RWPE2 (cell line): ENCODE measurements around the gene HCLS1.

ENCODE experiments used
- ATAC-seq: fragments of 200-7000 bp; cut with Tn5 transposase; 3 replicates; pipeline ENCODE4 v1.9.1; 2021; ENCODE audit warnings: low read depth
- DNase-seq: peaks from one replicate; pipeline ENCODE4 v3.0.0-alpha.2; 2020; ENCODE audit warnings: low spot score
- H3K27ac ChIP-seq: fragments of 450-650 bp; 2 replicates; pipeline ENCODE4 v1.5.1; 2017; ENCODE audit warnings: mild to moderate bottlenecking; ENCODE audit not compliant: poor library complexity, severe bottlenecking
- H3K27me3 ChIP-seq: fragments of 250-450 bp; sonication (Bioruptor Pico); 2 replicates; pipeline ENCODE4 v1.5.1; 2021; ENCODE audit warnings: mild to moderate bottlenecking, moderate library complexity; ENCODE audit not compliant: insufficient read depth, poor library complexity, severe bottlenecking
- H3K36me3 ChIP-seq: fragments of 250-450 bp; sonication (Bioruptor Pico); 2 replicates; pipeline ENCODE4 v1.5.1; 2020; ENCODE audit warnings: low read depth, mild to moderate bottlenecking, moderate library complexity
- H3K4me1 ChIP-seq: fragments of 250-450 bp; sonication (Bioruptor Pico); 2 replicates; pipeline ENCODE4 v1.5.1; 2021; ENCODE audit warnings: mild to moderate bottlenecking, moderate library complexity; ENCODE audit not compliant: insufficient read depth, poor library complexity, severe bottlenecking
- H3K4me3 ChIP-seq: fragments of 250-450 bp; sonication (Bioruptor Pico); 2 replicates; pipeline ENCODE4 v1.5.1; 2021; ENCODE audit warnings: mild to moderate bottlenecking, moderate library complexity; ENCODE audit not compliant: severe bottlenecking
- H3K9me3 ChIP-seq: fragments of 250-450 bp; sonication (Bioruptor Pico); 2 replicates; pipeline ENCODE4 v1.5.1; 2021; ENCODE audit warnings: mild to moderate bottlenecking, moderate library complexity; ENCODE audit not compliant: severe bottlenecking
- TF ChIP-seq, protein P1 (sequence below): fragments of 450-650 bp; IDR thresholded peaks from one replicate; pipeline ENCODE4 v1.5.1; 2017; ENCODE audit warnings: mild to moderate bottlenecking, moderate library complexity; ENCODE audit not compliant: poor library complexity, severe bottlenecking

The HCLS1 gene

DNA sequence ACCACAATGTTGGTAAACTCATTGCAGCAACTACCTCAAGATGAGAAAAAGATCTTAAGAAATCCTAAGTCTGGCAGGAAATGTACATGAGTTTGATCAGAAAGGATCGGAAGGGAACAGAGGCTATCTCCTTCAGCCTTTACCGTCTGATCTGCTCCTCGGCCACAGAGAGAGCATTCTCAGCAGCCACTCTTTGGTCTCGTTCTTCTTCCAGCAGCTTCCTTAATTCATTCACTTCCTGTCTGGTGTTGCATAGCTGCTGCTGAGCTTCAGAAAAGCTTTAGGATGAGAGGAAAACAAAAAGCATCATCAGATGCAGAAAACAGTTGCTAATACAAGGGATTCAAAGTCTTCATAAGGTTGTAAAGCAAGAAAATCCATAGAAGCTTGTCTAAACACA, 6.6 kb upstream of the HCLS1 start:
- Histone ChIP-seq H3K36me3 (peaks cover 80% of the 10 kb centered on the region), H3K4me3 (no peak overlapping the region), H3K27ac (no peak overlapping the region), H3K27me3 (no peaks in the 10 kb centered on the region), H3K4me1 (no peaks in the 10 kb centered on the region), H3K9me3 (no peaks in the 10 kb centered on the region)
- no peak for DNase-seq
- TF ChIP-seq, protein P1, sequence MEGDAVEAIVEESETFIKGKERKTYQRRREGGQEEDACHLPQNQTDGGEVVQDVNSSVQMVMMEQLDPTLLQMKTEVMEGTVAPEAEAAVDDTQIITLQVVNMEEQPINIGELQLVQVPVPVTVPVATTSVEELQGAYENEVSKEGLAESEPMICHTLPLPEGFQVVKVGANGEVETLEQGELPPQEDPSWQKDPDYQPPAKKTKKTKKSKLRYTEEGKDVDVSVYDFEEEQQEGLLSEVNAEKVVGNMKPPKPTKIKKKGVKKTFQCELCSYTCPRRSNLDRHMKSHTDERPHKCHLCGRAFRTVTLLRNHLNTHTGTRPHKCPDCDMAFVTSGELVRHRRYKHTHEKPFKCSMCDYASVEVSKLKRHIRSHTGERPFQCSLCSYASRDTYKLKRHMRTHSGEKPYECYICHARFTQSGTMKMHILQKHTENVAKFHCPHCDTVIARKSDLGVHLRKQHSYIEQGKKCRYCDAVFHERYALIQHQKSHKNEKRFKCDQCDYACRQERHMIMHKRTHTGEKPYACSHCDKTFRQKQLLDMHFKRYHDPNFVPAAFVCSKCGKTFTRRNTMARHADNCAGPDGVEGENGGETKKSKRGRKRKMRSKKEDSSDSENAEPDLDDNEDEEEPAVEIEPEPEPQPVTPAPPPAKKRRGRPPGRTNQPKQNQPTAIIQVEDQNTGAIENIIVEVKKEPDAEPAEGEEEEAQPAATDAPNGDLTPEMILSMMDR: no peak
- ATAC-seq: no peak

DNA sequence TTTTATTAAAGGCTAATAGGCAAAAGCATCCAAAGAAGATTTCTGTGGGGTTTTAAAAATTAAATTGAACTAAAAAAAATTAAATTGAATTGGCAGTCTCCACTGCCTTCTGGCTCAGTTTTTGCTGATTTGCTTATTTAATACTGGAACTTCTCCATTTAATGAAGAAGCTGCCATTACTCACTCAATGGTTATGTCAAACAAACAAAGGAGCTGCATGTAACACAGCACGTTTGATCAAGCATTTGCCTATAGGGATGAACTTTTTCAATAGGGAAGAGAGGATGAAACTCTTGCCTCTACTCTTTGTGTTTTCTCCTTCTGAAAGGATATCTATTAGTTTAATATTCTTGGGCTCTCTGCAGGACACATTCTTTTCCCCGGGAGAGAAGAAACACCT, 4.8 kb upstream of the HCLS1 start:
- Histone ChIP-seq H3K27me3 (no peaks in the 10 kb centered on the region), H3K27ac (no peak overlapping the region), H3K4me1 (peaks cover 11% of the 10 kb centered on the region), H3K36me3 (peaks cover 71% of the 10 kb centered on the region), H3K4me3 (no peak overlapping the region), H3K9me3 (no peaks in the 10 kb centered on the region)
- TF ChIP-seq, protein P1: no peak
- DNase-seq (no peak), ATAC-seq (no peak)

DNA sequence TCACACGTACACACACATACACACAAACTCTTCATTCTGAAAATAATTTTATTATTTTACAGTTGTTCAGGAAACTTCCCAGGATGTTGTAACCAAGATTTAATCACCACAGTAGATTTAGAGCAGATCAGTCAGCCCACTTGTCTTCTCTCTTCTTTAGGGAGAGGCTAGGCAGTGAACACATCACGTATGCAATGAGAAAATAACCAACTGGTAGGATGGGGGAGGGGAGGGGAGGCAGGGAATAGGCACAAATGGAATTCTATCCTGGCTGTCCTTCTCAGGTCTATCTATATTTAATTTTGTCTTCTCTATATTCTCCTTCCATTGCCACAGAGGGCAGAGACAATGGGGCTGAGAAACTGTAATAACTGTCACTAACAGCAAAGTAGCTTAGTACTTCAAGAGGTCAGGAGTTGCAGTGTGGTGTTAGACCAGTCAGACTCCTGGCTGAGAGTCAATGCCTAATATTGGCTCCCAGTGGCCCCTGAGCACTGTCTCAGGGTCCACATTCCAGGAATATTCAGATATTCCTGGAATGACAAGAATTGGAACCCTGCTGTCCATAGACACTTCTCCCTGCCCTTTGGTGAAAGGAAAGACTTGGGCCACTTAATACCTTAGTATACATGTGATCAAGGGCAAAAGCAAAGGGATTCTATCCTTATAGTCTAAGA, 2.6 kb upstream of the HCLS1 start:
- peaks cover 11% of the 10 kb centered on the region for H3K4me1 ChIP-seq
- no peak overlapping the region for H3K27ac ChIP-seq
- H3K27me3 ChIP-seq: no peaks in the 10 kb centered on the region
- DNase-seq (no peak), ATAC-seq (no peak)
- TF ChIP-seq, protein P1: no peak
- peaks cover 53% of the 10 kb centered on the region for H3K36me3 ChIP-seq
- no peaks in the 10 kb centered on the region for H3K9me3 ChIP-seq
- H3K4me3 ChIP-seq: no peak overlapping the region

DNA sequence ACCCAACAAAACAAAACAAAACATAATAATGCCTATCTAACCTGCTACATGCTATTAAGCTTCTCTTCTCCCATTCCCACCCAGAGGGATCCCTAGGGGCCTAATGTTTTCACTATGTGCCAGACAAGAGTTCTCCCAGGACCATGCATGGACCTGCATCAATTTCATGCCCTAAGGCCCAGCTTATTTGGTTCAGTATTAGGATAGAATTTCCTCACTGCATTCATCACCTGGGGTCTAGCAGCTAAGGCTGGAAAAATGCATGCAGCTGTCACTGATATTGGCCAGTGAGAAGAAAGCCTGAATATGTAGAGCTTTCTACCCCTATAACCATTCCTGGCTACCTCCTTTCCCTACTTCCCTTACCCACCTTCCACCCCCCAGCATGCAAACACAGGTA, 2.0 kb upstream of the HCLS1 start:
- TF ChIP-seq, protein P1: no peak
- DNase-seq: no peak
- H3K4me3 ChIP-seq: no peak overlapping the region
- H3K4me1 ChIP-seq: peaks cover 11% of the 10 kb centered on the region
- peaks cover 47% of the 10 kb centered on the region for H3K36me3 ChIP-seq
- H3K27me3 ChIP-seq: no peaks in the 10 kb centered on the region
- no peaks in the 10 kb centered on the region for H3K9me3 ChIP-seq
- ATAC-seq: no peak
- no peak overlapping the region for H3K27ac ChIP-seq

DNA sequence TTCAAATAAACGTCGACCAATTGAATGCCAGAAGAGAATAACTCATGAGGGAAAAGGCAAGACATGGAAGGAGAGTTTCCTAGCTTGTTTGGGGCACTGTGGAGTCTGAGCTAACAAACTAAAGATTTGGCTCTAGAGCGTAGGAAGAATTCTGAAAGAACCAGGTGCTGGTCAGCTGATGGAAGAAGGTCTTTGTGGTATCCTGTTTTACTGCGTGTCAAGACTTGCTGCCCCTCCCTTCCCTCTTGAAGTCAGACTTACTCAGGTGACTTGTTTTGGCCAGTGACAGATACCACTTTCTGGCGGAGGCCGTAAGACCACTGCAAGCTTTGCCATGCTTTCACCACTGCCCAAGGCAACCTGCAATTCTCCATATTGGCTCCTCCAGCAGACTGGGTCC, 673 bp upstream of the HCLS1 start:
- no peak overlapping the region for H3K4me3 ChIP-seq
- H3K4me1 ChIP-seq: peaks cover 11% of the 10 kb centered on the region
- ATAC-seq: peak; percentile 62
- H3K27me3 ChIP-seq: no peaks in the 10 kb centered on the region
- TF ChIP-seq, protein P1: no peak
- no peak overlapping the region for H3K27ac ChIP-seq
- H3K9me3 ChIP-seq: no peaks in the 10 kb centered on the region
- no peak for DNase-seq
- peaks cover 34% of the 10 kb centered on the region for H3K36me3 ChIP-seq
